ENCODE data around the gene C2orf15.
"Not testable (repeated sequence)": the region's sequence is repeated elsewhere in the genome, so short reads cannot be mapped to it uniquely, and the experiment has no call there.

C2orf15 gene

GRCh38 chr2:99166218-99166617 lies 24.7 kb downstream of the C2orf15 start:
- DNase-seq (ENCODE audit: low spot score): no peak

- no peak for DNase-seq (ENCODE audit: low spot score)
These were observed 28.0 kb downstream of the C2orf15 start for GRCh38 chr2:99169534-99169933.

DNA sequence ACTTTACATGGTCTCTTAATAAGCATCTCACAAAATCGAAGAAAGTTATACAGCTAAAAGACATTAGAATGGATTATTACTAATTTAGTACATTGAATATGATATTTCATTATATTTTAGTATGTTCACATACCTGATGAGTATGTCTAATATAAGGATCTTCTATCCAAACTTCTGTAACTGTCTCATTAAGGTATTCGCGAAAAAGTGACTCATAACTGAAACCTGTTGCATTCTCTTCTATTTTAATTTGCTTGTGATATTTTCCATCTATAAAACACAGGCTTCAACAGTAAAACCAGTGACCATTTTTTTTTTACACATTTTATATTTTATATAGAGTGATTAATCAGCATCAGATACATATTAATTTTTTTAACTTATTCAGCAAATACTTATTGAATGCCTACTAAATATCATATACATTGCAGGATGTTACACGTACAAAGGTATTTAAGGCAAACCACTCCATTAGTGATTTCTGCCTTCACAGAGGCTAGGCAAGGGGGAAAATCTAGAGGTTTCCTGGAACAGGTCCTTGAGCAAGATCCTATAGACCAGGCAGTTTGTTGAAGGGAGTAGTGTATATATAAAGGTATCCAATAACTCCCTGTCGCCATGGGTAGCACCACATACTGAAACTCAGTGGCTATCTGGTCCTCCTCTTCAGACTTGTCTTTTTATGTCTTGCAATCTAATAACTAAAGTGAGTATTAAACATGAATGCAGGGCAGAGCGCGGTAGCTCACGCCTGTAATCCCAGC lies 30.1 kb downstream of the C2orf15 start:
- no peak for DNase-seq (ENCODE audit: low spot score)

GRCh38 chr2:99180755-99181623 lies 39.5 kb downstream of the C2orf15 start, which contains the start of the genes MITD1 and MRPL30:
Gene MITD1 (minus strand): TSS chr2:99181058. CDS start chr2:99180981, 77 bp downstream.
Gene MRPL30 (plus strand): TSS chr2:99181184. CDS start chr2:99186204, 5,020 bp downstream.
- DNase-seq (ENCODE audit: low spot score): peak; percentile 96

- DNase-seq (ENCODE audit: low spot score): no peak
These were observed 40.1 kb downstream of the C2orf15 start for GRCh38 chr2:99181624-99182000.

DNA sequence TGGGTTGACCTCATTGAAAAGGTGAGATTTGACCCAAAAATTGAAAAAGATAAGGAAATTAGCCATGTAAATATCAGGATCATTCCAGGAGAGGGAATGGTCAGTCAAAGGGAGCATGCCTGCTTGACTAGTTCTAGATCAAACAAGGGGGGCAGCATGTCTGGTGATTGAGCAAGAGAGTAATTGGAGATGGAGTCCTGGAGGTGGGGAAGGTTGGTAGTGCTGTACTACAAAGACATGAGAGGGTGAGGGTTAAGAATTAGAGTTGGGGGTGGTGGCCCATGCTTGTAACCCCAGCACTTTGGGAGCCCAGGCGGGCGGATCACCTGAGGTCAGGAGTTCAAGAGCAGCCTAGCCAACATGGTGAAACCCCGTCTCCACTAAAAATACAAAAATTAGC lies 41.5 kb downstream of the C2orf15 start:
- no peak for DNase-seq (ENCODE audit: low spot score)

GRCh38 chr2:99184811-99185210 lies 43.3 kb downstream of the C2orf15 start:
- DNase-seq (ENCODE audit: low spot score): no peak

- DNase-seq (ENCODE audit: low spot score): no peak
These were observed 45.5 kb downstream of the C2orf15 start for GRCh38 chr2:99187011-99187410.

- DNase-seq (ENCODE audit: low spot score): no peak
These were observed 46.9 kb downstream of the C2orf15 start for GRCh38 chr2:99188357-99188756.

DNA sequence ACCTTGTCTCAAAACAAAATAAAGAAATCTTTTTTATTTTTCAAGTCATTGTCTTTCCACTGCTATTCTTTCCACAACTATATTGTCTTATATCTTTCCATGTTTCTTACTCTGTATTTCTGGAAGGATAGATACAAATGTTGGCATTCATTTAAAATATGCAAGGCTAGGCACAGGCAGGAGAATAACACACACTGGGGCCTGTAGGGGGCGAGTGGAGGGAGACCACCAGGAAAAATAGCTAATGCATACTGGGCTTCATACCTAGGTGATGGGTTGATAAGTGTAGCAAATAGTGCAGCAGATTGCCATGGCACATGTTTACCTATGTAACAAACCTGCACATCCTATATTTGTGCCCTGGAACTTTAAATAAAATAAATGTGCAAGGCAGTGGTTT lies 49.0 kb downstream of the C2orf15 start:
- no peak for DNase-seq (ENCODE audit: low spot score)

GRCh38 chr2:99192364-99192763 lies 50.9 kb downstream of the C2orf15 start:
- not testable (repeated sequence) for DNase-seq (ENCODE audit: low spot score)

DNA sequence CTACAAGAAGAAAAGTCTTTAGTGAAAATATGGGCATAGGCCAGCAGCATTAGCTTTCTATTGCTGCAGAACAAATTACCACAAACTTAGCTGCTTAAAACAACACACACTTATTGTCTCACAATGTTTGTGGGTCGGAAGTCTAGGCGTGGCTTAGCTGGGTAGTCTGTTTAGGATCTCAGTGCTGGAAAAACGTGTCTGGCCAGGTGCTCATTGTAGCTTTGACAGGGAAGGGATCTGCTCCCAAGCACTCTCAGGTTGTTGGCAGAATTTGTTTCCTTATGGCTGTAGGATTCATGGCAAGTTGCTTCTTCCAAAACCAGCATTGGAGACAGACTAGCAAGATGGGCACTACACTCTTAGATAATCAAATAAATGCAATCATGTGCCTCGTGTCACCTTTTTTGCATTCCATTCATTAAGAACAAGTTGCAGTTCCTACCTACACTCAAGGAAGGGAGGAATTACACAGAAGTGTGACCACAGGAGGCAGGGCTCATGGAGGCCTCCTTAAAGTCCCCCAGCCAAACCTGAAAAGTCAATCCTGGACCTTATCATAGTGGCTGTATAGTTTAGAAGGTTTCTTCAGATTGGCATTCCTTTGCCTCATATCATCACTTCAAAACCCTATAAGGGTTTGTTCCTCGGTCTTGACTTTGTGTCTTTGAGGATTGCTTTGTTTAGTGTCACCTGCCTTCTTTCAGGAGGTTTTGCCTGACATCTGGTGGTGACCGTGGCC lies 56.8 kb downstream of the C2orf15 start:
- DNase-seq (ENCODE audit: low spot score): no peak

DNA sequence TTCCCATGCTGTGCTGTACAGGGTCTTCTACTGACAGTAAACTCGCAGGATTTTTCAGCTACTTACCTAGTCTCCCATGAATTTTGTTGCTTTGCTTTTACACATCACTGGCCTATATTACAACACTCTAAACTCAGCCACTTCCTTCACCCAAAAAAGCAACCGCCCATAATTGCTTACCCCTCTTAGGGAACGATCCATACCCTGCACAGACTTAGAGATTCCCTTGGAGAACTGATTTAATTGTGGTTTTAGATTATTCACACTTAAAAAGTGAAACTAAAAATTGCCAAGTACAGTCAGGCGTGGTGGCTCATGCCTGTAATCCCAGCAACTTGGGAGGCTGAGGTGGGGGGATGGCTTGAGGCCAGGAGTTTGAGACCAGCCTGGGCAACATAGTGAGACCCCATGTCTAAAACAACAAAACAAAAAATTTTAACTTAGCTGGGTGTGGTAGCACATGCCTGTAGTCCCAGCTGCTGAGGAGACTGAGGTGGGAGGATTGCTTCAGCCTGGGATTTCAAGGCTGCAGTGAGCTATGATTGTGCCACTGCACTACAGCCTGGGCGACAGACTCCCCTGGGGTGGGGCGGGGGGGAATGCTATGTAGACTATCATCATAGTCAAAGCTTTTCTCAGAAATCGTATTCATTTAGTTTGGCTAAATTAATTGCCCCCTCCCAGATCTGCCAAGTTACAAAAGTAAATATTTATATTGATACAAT lies 58.7 kb downstream of the C2orf15 start:
- DNase-seq (ENCODE audit: low spot score): no peak
